HepG2 (cell line): ENCODE data around the gene CHST14. TPM values are rescaled to one million over a fixed set of nuclear protein-coding genes. Genes with fewer than 3 reads are reported as not detected.

ENCODE experiments used
- ATRX ChIP-seq: sonication (generic); formaldehyde crosslinking; IDR thresholded peaks from 2 replicates; pipeline ENCODE4 v1.4.0; 2020; ENCODE audit warnings: missing genetic modification reagents, borderline replicate concordance
- ERF ChIP-seq: IDR thresholded peaks from 2 replicates; pipeline ENCODE4 v1.6.1; 2018; ENCODE audit warnings: missing biosample characterization, missing genetic modification reagents
- HHEX ChIP-seq: IDR thresholded peaks from 2 replicates; pipeline ENCODE4 v1.6.1; 2016; ENCODE audit warnings: control low read depth
- IKZF1 ChIP-seq: fragments of 450-650 bp; IDR thresholded peaks from 2 replicates; pipeline ENCODE4 v1.7.1; 2016
- JARID2 ChIP-seq: sonication (generic); formaldehyde crosslinking; IDR thresholded peaks from 2 replicates; pipeline ENCODE4 v1.8.1; 2023; ENCODE audit warnings: missing genetic modification reagents, inconsistent platforms; ENCODE audit not compliant: insufficient replicate concordance
- MAZ ChIP-seq, 2 experiments: sonication (generic) in 1 of 2; formaldehyde crosslinking in 1 of 2; IDR thresholded peaks; 2 replicates each; pipeline versions ENCODE4 v1.5.0 to v1.6.1; 2012 to 2020; ENCODE audit warnings: low read depth in 2 of 2, mild to moderate bottlenecking in 2 of 2, borderline replicate concordance in 1 of 2, improper control_type of control experiment in 1 of 2, low read length in 1 of 2, missing genetic modification reagents in 1 of 2, moderate library complexity in 1 of 2
- NFYB ChIP-seq: sonication (generic); formaldehyde crosslinking; IDR thresholded peaks from 2 replicates; pipeline ENCODE4 v1.4.0; 2020; ENCODE audit warnings: missing genetic modification reagents
- NKX3-1 ChIP-seq: sonication (generic); formaldehyde crosslinking; IDR thresholded peaks from 2 replicates; pipeline ENCODE4 v1.5.0; 2020; ENCODE audit warnings: missing genetic modification reagents
- NR2F1 ChIP-seq, 2 experiments: fragments of 450-650 bp in 1 of 2; formaldehyde crosslinking in 1 of 2; IDR thresholded peaks; 2 replicates each; pipeline versions ENCODE4 v1.5.0 to v1.6.1; 2016 to 2020; ENCODE audit warnings: mild to moderate bottlenecking in 1 of 2, missing compliant biosample characterization in 1 of 2, missing genetic modification reagents in 1 of 2, moderate library complexity in 1 of 2
- RBM39 ChIP-seq: fragments of 200-400 bp; formaldehyde crosslinking; IDR thresholded peaks from one replicate; pipeline ENCODE4 v1.6.1; 2018; ENCODE audit warnings: antibody characterized with exemption, mild to moderate bottlenecking, low read depth, low read length; ENCODE audit not compliant: poor library complexity, severe bottlenecking
- SRY ChIP-seq: sonication (generic); formaldehyde crosslinking; IDR thresholded peaks from 2 replicates; pipeline ENCODE4 v1.8.0; 2022; ENCODE audit warnings: mild to moderate bottlenecking, missing genetic modification reagents
- ZBTB26 ChIP-seq: IDR thresholded peaks from 2 replicates; pipeline ENCODE4 v1.6.1; 2016; ENCODE audit warnings: missing compliant biosample characterization, missing genetic modification reagents, borderline replicate concordance
- ZNF264 ChIP-seq: sonication (generic); formaldehyde crosslinking; IDR thresholded peaks from 2 replicates; pipeline ENCODE4 v1.4.0; 2020; ENCODE audit warnings: missing genetic modification reagents
- ZNF3 ChIP-seq: IDR thresholded peaks from 2 replicates; pipeline ENCODE4 v1.7.0; 2017; ENCODE audit warnings: inconsistent platforms
- ZNF503 ChIP-seq: sonication (generic); formaldehyde crosslinking; IDR thresholded peaks from 2 replicates; pipeline ENCODE4 v1.4.0; 2020; ENCODE audit warnings: missing genetic modification reagents
- ZNF556 ChIP-seq: sonication (generic); formaldehyde crosslinking; IDR thresholded peaks from 2 replicates; pipeline ENCODE4 v1.4.0; 2020; ENCODE audit warnings: mild to moderate bottlenecking, missing genetic modification reagents, borderline replicate concordance
- ZNF607 ChIP-seq: sonication (generic); formaldehyde crosslinking; IDR thresholded peaks from 2 replicates; pipeline ENCODE4 v1.5.1; 2020; ENCODE audit warnings: missing genetic modification reagents, mild to moderate bottlenecking, borderline replicate concordance
- ZNF816 ChIP-seq: sonication (generic); formaldehyde crosslinking; IDR thresholded peaks from 2 replicates; pipeline ENCODE4 v1.8.0; 2022; ENCODE audit warnings: missing genetic modification reagents, mild to moderate bottlenecking, borderline replicate concordance
- polyA plus RNA-seq, 8 experiments: library from polyadenylated mRNA; depleted of rRNA in 3 of 8; stranded (reverse) in 7 of 8; unstranded in 1 of 8; fragments of >200 nt; fragmentation: Illumina TruSeq in 4 of 8; extraction: Trizol in 4 of 8; gene quantifications; 2 replicates each; pipeline versions ENCODE4 v1.2.1 to v1.2.3, GENCODE V29; 2011 to 2016; ENCODE audit warnings: low read depth in 4 of 8, missing spikeins in 1 of 8, mixed read lengths in 1 of 8; ENCODE audit not compliant: insufficient read depth in 1 of 8
- total RNA-seq, 5 experiments: library from RNA; depleted of rRNA; stranded (reverse); fragments of >200 nt; fragmentation: Illumina TruSeq; extraction: Trizol; gene quantifications; 2 replicates each; pipeline ENCODE4 v1.2.3, GENCODE V29; 2016; ENCODE audit warnings: low read depth in 1 of 5
- TF ChIP-seq, protein P1 (sequence below): sonication (generic); formaldehyde crosslinking; IDR thresholded peaks from 2 replicates; pipeline ENCODE4 v1.9.0; 2021; ENCODE audit warnings: missing genetic modification reagents, mild to moderate bottlenecking, borderline replicate concordance
- TF ChIP-seq, protein P2 (sequence below): sonication (generic); formaldehyde crosslinking; IDR thresholded peaks from 2 replicates; pipeline ENCODE4 v1.4.0; 2020; ENCODE audit warnings: missing genetic modification reagents, borderline replicate concordance

Gene CHST14
- total and polyA plus RNA-seq, 2 of the 13 experiments (the other 11 are each of a cell fraction or from before 2014, with no cell fraction given), result 8.9 to 12.4 TPM

- no peak for TF ChIP-seq IKZF1
- TF ChIP-seq ZNF816 (CRISPR knock-in tag), result no peak
- peak; percentile 54; the same call in 1 of the 2 replicates for TF ChIP-seq ZBTB26 (CRISPR knock-in tag)
- TF ChIP-seq, protein P1, sequence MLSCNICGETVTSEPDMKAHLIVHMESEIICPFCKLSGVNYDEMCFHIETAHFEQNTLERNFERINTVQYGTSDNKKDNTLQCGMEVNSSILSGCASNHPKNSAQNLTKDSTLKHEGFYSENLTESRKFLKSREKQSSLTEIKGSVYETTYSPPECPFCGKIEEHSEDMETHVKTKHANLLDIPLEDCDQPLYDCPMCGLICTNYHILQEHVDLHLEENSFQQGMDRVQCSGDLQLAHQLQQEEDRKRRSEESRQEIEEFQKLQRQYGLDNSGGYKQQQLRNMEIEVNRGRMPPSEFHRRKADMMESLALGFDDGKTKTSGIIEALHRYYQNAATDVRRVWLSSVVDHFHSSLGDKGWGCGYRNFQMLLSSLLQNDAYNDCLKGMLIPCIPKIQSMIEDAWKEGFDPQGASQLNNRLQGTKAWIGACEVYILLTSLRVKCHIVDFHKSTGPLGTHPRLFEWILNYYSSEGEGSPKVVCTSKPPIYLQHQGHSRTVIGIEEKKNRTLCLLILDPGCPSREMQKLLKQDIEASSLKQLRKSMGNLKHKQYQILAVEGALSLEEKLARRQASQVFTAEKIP (CRISPR knock-in tag), result no peak
- no peak for TF ChIP-seq ATRX (CRISPR knock-in tag)
- TF ChIP-seq RBM39, result peak; percentile 60
- no peak for TF ChIP-seq NFYB (CRISPR knock-in tag)
- TF ChIP-seq SRY (CRISPR knock-in tag), result 0 out of 2 replicates have a peak, but pooled peaks have one; percentile 54
- TF ChIP-seq JARID2, result no peak
- no peak for TF ChIP-seq ZNF503
- TF ChIP-seq ZNF607 (CRISPR knock-in tag), result no peak
- no peak for TF ChIP-seq NR2F1 (CRISPR knock-in tag; IDR thresholded peaks at IDR 0.05)
- TF ChIP-seq MAZ (IDR thresholded peaks at IDR 0.05; ENCODE audit: borderline replicate concordance, low read depth, low read length), result peak; percentile 74; the same call in 1 of the 2 replicates
- TF ChIP-seq MAZ (CRISPR knock-in tag; IDR thresholded peaks at IDR 0.05; ENCODE audit: low read depth), result peak; percentile 51; the same call in 1 of the 2 replicates
- TF ChIP-seq NKX3-1, result no peak
- TF ChIP-seq ZNF556 (CRISPR knock-in tag), result no peak
- TF ChIP-seq ZNF264 (CRISPR knock-in tag), result no peak
- 0 out of 2 replicates have a peak, but pooled peaks have one; percentile 27 for TF ChIP-seq ERF (CRISPR knock-in tag)
- no peak for TF ChIP-seq ZNF3 (CRISPR knock-in tag)
- TF ChIP-seq HHEX, result no peak
- TF ChIP-seq, protein P2, sequence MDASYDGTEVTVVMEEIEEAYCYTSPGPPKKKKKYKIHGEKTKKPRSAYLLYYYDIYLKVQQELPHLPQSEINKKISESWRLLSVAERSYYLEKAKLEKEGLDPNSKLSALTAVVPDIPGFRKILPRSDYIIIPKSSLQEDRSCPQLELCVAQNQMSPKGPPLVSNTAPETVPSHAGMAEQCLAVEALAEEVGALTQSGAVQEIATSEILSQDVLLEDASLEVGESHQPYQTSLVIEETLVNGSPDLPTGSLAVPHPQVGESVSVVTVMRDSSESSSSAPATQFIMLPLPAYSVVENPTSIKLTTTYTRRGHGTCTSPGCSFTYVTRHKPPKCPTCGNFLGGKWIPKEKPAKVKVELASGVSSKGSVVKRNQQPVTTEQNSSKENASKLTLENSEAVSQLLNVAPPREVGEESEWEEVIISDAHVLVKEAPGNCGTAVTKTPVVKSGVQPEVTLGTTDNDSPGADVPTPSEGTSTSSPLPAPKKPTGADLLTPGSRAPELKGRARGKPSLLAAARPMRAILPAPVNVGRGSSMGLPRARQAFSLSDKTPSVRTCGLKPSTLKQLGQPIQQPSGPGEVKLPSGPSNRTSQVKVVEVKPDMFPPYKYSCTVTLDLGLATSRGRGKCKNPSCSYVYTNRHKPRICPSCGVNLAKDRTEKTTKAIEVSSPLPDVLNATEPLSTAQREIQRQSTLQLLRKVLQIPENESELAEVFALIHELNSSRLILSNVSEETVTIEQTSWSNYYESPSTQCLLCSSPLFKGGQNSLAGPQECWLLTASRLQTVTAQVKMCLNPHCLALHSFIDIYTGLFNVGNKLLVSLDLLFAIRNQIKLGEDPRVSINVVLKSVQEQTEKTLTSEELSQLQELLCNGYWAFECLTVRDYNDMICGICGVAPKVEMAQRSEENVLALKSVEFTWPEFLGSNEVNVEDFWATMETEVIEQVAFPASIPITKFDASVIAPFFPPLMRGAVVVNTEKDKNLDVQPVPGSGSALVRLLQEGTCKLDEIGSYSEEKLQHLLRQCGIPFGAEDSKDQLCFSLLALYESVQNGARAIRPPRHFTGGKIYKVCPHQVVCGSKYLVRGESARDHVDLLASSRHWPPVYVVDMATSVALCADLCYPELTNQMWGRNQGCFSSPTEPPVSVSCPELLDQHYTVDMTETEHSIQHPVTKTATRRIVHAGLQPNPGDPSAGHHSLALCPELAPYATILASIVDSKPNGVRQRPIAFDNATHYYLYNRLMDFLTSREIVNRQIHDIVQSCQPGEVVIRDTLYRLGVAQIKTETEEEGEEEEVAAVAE (CRISPR knock-in tag), result no peak; the same call in 1 of the 2 replicates
Measured at GRCh38 chr15:40506964-40507571, 36.3 kb downstream of the CHST14 start (continued).
